ENCODE measurements around the gene FBL. TPM values are rescaled to one million over a fixed set of nuclear protein-coding genes. Genes with fewer than 3 reads are reported as not detected.
"Not testable (repeated sequence)": the region's sequence is repeated elsewhere in the genome, so short reads cannot be mapped to it uniquely, and the experiment has no call there.

FBL gene
- total and polyA plus RNA-seq, 4 donors: 121 to 232 (median 154) TPM

DNA sequence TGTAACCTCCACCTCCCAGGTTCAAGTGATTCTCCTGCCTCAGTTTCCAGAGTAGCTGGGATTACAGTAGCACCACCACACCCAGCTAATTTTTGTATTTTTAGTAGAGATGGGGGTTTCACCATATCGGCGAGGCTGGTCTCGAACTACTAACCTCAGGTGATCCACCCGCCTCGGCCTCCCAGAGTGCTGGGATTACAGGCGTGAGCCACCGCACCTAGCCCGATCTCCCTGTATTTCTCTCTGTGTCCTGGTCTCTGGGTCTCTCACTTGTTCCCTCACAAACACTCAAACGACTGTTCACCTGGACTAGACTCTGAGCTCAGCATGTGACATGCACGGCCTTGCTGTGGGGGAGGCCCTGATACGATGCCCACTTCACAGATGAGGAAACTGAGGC is 32.7 kb upstream of the FBL start:
- peak in 1 of 2 donors; percentile 66 for DNase-seq
- 77 to 94% methylated on average over 10 to 11 of the region's 11 CpGs for WGBS, 2 donors
- intact Hi-C loops (cut with DNase I): loop anchor here in 1 of 2 donors (2.0 kb wide), 1 partner anchor 14 kb away; no protein-coding TSS in a partner anchor

DNA sequence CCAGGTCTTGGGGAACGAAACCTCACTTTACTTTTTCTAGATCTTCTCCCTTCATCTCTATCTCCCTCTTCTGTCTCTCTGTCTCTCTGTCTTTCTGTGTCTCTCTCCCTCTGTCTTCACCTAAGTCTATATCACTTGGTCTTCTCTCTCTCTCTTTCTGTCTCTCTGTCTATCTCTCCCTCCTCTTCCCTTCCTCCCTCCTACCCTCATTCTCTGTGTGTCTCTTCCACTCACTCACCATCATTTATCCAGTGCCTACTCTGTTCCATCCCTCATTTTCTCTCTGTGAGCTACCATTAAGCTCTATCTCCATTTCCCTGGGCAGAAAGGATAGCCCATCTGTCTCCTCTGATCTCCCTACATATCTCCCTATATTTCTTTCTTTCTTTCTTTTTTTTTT is 32.2 kb upstream of the FBL start:
- Histone ChIP-seq H3K36me3 (ENCODE audit: control insufficient read depth in 1 of 2, insufficient read depth in 2 of 2, low read length in 1 of 2) (no peaks in the 10 kb centered on the region), H3K4me3 (ENCODE audit: low read length in 2 of 2) (no peak overlapping the region), H3K27me3 (ENCODE audit: control insufficient read depth in 1 of 2, insufficient read depth in 2 of 2, low read length in 1 of 2) (no peaks in the 10 kb centered on the region), H3K9me3 (ENCODE audit: control insufficient read depth, low read length) (no peaks in the 10 kb centered on the region), H3K27ac (ENCODE audit: low read depth in 1 of 2, low read length in 2 of 2) (no peak overlapping the region), H3K4me1 (ENCODE audit: control insufficient read depth in 1 of 2, insufficient read depth in 2 of 2, low read length in 2 of 2) (no peaks in the 10 kb centered on the region)
- ATAC-seq (ENCODE audit: low FRiP score) (no peak), DNase-seq (no peak)
- WGBS, 2 donors: 71 to 86% methylated on average over 1 of the region's 1 CpG
- intact Hi-C loops (cut with DNase I): loop anchor here in 1 of 2 donors (2.0 kb wide), 1 partner anchor 14 kb away; no protein-coding TSS in a partner anchor

More for the DNA sequence above, 32.7 kb upstream of the FBL start:
- not testable (repeated sequence) for H3K36me3 ChIP-seq (ENCODE audit: control insufficient read depth in 1 of 2, insufficient read depth in 2 of 2, low read length in 1 of 2); H3K4me1 ChIP-seq (ENCODE audit: control insufficient read depth in 1 of 2, insufficient read depth in 2 of 2, low read length in 2 of 2); H3K27ac ChIP-seq (ENCODE audit: low read depth in 1 of 2, low read length in 2 of 2); H3K9me3 ChIP-seq (ENCODE audit: control insufficient read depth, low read length); H3K4me3 ChIP-seq (ENCODE audit: low read length in 2 of 2); ATAC-seq (ENCODE audit: low FRiP score); H3K27me3 ChIP-seq (ENCODE audit: control insufficient read depth in 1 of 2, insufficient read depth in 2 of 2, low read length in 1 of 2)

DNA sequence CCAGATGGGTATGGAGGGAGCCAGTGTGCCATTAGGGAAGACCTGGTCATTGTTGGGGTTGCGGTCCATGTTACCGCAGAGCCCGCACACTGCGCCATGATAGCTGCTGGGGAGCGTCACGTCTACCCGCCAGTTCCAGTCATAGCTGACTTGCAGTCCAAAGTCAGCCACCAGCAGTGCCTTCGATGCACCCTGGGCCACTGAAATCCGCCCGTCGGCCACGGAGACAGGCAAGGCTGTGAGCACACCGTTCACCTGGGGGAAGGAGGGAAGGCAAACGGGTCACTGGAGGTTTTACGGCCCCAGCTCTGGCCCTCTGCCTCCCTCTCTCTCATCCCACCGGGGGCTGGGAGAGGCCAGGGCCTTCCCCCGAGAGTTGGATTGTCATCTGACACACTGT is 31.8 kb upstream of the FBL start:
- ATAC-seq (ENCODE audit: low FRiP score); H3K27me3 ChIP-seq (ENCODE audit: control insufficient read depth in 1 of 2, insufficient read depth in 2 of 2, low read length in 1 of 2); H3K27ac ChIP-seq (ENCODE audit: low read depth in 1 of 2, low read length in 2 of 2); H3K9me3 ChIP-seq (ENCODE audit: control insufficient read depth, low read length); H3K36me3 ChIP-seq (ENCODE audit: control insufficient read depth in 1 of 2, insufficient read depth in 2 of 2, low read length in 1 of 2); H3K4me3 ChIP-seq (ENCODE audit: low read length in 2 of 2); H3K4me1 ChIP-seq (ENCODE audit: control insufficient read depth in 1 of 2, insufficient read depth in 2 of 2, low read length in 2 of 2): not testable (repeated sequence)
- intact Hi-C loops (cut with DNase I): loop anchor here in 1 of 2 donors (2.0 kb wide), 1 partner anchor 15 kb away; no protein-coding TSS in a partner anchor
- WGBS, 2 donors: 82 to 89% methylated on average over 13 to 15 of the region's 17 CpGs
- DNase-seq: peak; percentile 63 to 82

DNA sequence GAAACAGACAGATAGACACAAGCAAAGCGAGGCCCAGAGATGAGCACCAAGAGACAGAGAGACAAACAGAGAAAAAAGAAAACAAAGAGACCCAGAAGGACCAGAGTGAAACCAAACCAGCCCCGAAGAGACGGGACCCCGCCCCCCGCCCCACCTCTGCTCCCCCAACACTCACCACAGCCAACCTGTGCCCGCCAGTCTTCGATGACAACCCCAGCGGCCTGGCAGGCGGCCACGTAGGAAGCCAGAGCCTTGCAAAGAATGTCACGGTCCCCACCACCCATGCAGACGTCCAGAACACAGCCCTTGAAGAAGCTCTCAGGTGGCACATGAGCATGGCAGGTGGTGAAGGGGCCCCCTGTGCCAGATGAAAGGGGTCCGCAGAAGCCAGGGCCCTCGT is 31.3 kb upstream of the FBL start:
- H3K27ac ChIP-seq (ENCODE audit: low read depth in 1 of 2, low read length in 2 of 2); H3K4me3 ChIP-seq (ENCODE audit: low read length in 2 of 2); H3K36me3 ChIP-seq (ENCODE audit: control insufficient read depth in 1 of 2, insufficient read depth in 2 of 2, low read length in 1 of 2); H3K4me1 ChIP-seq (ENCODE audit: control insufficient read depth in 1 of 2, insufficient read depth in 2 of 2, low read length in 2 of 2); ATAC-seq (ENCODE audit: low FRiP score); intact Hi-C loops (cut with DNase I); H3K9me3 ChIP-seq (ENCODE audit: control insufficient read depth, low read length); H3K27me3 ChIP-seq (ENCODE audit: control insufficient read depth in 1 of 2, insufficient read depth in 2 of 2, low read length in 1 of 2): not testable (repeated sequence)
- DNase-seq: peak in 1 of 2 donors; percentile 80
- 67 to 71% methylated on average over 14 of the region's 14 CpGs for WGBS, 2 donors

DNA sequence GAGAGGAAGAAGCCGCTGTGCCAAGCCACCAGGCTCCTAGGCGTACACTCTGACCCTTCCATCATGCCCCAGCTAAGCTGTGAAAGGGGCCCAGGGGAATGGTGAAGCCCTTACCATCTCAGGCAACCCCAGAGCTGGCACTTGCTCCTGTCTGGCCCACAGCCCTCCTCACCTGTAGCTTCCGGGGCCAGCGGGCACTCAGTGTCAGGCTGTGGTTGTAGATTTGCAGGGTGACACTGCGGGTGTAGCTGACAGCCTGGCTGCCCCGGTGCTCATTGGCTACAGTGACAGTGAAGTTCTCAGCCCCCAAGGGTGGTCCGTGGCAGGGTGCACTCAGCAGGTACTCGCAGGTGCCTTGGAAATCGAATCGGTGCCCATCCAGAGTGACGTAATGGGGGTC is 30.3 kb upstream of the FBL start:
- ATAC-seq (ENCODE audit: low FRiP score); H3K27ac ChIP-seq (ENCODE audit: low read depth in 1 of 2, low read length in 2 of 2); intact Hi-C loops (cut with DNase I); H3K27me3 ChIP-seq (ENCODE audit: control insufficient read depth in 1 of 2, insufficient read depth in 2 of 2, low read length in 1 of 2); H3K4me1 ChIP-seq (ENCODE audit: control insufficient read depth in 1 of 2, insufficient read depth in 2 of 2, low read length in 2 of 2); H3K9me3 ChIP-seq (ENCODE audit: control insufficient read depth, low read length); DNase-seq; H3K4me3 ChIP-seq (ENCODE audit: low read length in 2 of 2); H3K36me3 ChIP-seq (ENCODE audit: control insufficient read depth in 1 of 2, insufficient read depth in 2 of 2, low read length in 1 of 2): not testable (repeated sequence)
- 94 to 100% methylated on average over 2 of the region's 11 CpGs for WGBS, 2 donors

DNA sequence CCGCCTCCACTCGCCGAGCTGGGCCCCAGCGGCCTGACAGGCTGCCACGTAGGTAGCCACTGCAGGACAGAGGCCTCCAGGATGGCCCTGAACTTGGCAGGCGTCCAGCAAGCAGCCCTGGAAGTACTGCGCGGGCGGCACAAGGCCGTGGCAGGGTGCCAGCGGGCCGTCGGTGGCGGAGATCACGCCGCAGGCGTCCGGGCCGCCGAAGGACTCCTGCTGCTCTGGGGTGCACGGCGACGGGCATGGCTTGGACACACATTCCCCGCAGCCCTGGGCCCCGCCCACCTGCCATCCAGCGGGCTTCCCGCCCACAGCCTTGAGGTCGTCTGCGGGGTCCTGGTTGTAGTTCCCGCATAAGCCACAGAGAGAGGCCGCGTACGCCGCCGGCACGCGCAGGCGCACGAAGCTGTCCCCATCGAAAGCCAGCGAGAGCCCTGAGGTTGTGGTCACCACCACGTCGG is 29.3 kb upstream of the FBL start:
- H3K4me3 ChIP-seq (ENCODE audit: low read length in 2 of 2); H3K4me1 ChIP-seq (ENCODE audit: control insufficient read depth in 1 of 2, insufficient read depth in 2 of 2, low read length in 2 of 2); H3K36me3 ChIP-seq (ENCODE audit: control insufficient read depth in 1 of 2, insufficient read depth in 2 of 2, low read length in 1 of 2); intact Hi-C loops (cut with DNase I); ATAC-seq (ENCODE audit: low FRiP score); H3K9me3 ChIP-seq (ENCODE audit: control insufficient read depth, low read length); H3K27ac ChIP-seq (ENCODE audit: low read depth in 1 of 2, low read length in 2 of 2); H3K27me3 ChIP-seq (ENCODE audit: control insufficient read depth in 1 of 2, insufficient read depth in 2 of 2, low read length in 1 of 2): not testable (repeated sequence)
- DNase-seq: peak in 1 of 2 donors; percentile 67
- 37 to 46% methylated on average over 30 to 43 of the region's 43 CpGs for WGBS, 2 donors

DNA sequence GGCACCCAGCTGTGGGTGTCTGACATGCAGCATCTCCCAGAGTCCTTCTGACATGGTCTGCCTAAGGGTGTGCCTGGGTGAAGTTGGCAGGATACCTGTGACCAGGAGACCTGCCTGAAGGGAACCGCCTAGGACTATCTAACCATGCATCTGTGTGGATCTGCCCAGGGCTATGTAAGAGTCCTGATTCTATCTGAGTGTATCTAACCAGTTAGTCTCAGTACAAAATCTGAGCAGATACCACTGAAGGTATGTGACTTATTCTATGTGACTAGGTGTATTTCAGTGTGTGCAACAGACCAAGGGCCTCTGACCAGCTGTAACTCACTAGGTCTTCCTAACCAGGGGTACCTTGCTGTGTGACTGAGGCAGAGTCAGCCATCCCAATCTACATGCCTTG is 28.2 kb upstream of the FBL start:
- Histone ChIP-seq H3K4me3 (ENCODE audit: low read length in 2 of 2) (no peak overlapping the region), H3K27ac (ENCODE audit: low read depth in 1 of 2, low read length in 2 of 2) (no peak overlapping the region), H3K27me3 (ENCODE audit: control insufficient read depth in 1 of 2, insufficient read depth in 2 of 2, low read length in 1 of 2) (no peaks in the 10 kb centered on the region), H3K36me3 (ENCODE audit: control insufficient read depth in 1 of 2, insufficient read depth in 2 of 2, low read length in 1 of 2) (no peaks in the 10 kb centered on the region), H3K9me3 (ENCODE audit: control insufficient read depth, low read length) (no peaks in the 10 kb centered on the region), H3K4me1 (ENCODE audit: control insufficient read depth in 1 of 2, insufficient read depth in 2 of 2, low read length in 2 of 2) (no peaks in the 10 kb centered on the region)
- ATAC-seq (ENCODE audit: low FRiP score): no peak
- peak in 1 of 2 donors; percentile 22 for DNase-seq
- intact Hi-C loops (cut with DNase I): no loop called here
- WGBS, 2 donors: 71 to 73% methylated on average over 1 of the region's 1 CpG

DNA sequence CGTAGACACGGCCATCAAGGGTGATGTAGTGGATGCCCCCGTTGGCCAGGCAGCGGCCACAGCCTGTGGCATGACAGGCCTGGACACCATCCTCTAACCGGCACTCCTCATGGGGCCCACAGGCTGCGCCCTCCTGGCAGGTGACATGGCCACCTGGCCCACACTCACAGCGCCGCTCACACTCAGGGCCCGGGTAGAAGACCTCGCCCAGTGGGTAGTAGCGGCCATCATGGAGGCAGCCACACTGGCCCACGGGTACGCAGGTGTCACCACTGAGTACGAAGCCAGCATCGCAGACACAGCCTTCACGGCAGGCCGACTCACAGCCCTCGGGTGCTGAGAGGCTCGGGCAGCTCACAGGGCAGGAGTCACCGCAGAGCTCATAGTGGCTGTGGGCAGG is 27.2 kb upstream of the FBL start:
- DNase-seq: peak in 1 of 2 donors; percentile 70
- WGBS, 2 donors: 91 to 94% methylated on average over 20 of the region's 20 CpGs

More for the DNA sequence above, 27.2 kb upstream of the FBL start:
- no peak for ATAC-seq (ENCODE audit: low FRiP score)
- Histone ChIP-seq H3K4me1 (ENCODE audit: control insufficient read depth in 1 of 2, insufficient read depth in 2 of 2, low read length in 2 of 2) (no peaks in the 10 kb centered on the region), H3K9me3 (ENCODE audit: control insufficient read depth, low read length) (no peaks in the 10 kb centered on the region), H3K36me3 (ENCODE audit: control insufficient read depth in 1 of 2, insufficient read depth in 2 of 2, low read length in 1 of 2) (no peaks in the 10 kb centered on the region), H3K4me3 (ENCODE audit: low read length in 2 of 2) (no peak overlapping the region), H3K27ac (ENCODE audit: low read depth in 1 of 2, low read length in 2 of 2) (no peak overlapping the region), H3K27me3 (ENCODE audit: control insufficient read depth in 1 of 2, insufficient read depth in 2 of 2, low read length in 1 of 2) (no peaks in the 10 kb centered on the region)
- intact Hi-C loops (cut with DNase I): no loop called here

All from aorta (tissue), 5 donors.